Calu3 (cell line): ENCODE data around the gene SNU13. TPM values are rescaled to one million over a fixed set of nuclear protein-coding genes. Genes with fewer than 3 reads are reported as not detected.
"Not testable (repeated sequence)": the region's sequence is repeated elsewhere in the genome, so short reads cannot be mapped to it uniquely, and the experiment has no call there.

Source experiments
- BruUV-seq: library from RNA; stranded (reverse); fragments of 400-500 nt; replicated peaks from 2 replicates; lab custom pipeline; 2021; lab: Mats Ljungman, UMichigan
- CTCF ChIA-PET: fragments of 300-600 bp; sonication (Branson Sonifier 250); formaldehyde crosslinking; loops from one replicate; lab custom pipeline; 2022; ENCODE audit warnings: antibody characterized with exemption; lab: Charles Lee
- DNase-seq: peaks from one replicate; pipeline ENCODE4 v3.0.0; 2022
- H3K27ac Mint-ChIP-seq: one replicate; pipeline ENCODE4 v1.8.0; 2022; ENCODE audit warnings: mixed read lengths; ENCODE audit not compliant: unreplicated experiment
- H3K27me3 Mint-ChIP-seq: one replicate; pipeline ENCODE4 v1.8.0; 2022; ENCODE audit warnings: mixed read lengths; ENCODE audit not compliant: unreplicated experiment
- H3K36me3 Mint-ChIP-seq: one replicate; pipeline ENCODE4 v1.8.0; 2022; ENCODE audit warnings: mild to moderate bottlenecking, moderate library complexity, mixed read lengths; ENCODE audit not compliant: insufficient read depth, unreplicated experiment
- H3K4me1 Mint-ChIP-seq: one replicate; pipeline ENCODE4 v1.8.0; 2022; ENCODE audit warnings: mild to moderate bottlenecking, low read depth, mixed read lengths; ENCODE audit not compliant: unreplicated experiment
- H3K4me3 Mint-ChIP-seq: one replicate; pipeline ENCODE4 v1.8.0; 2022; ENCODE audit warnings: mild to moderate bottlenecking, low read depth, moderate library complexity, mixed read lengths; ENCODE audit not compliant: unreplicated experiment
- H3K9me3 Mint-ChIP-seq: one replicate; pipeline ENCODE4 v1.8.0; 2022; ENCODE audit warnings: low read depth, mixed read lengths; ENCODE audit not compliant: unreplicated experiment
- intact Hi-C: fragments of 100-400 bp; cut with micrococcal nuclease; formaldehyde crosslinking; loops from one replicate; pipeline ENCODE4 v1.10.0; 2022; ENCODE audit not compliant: unreplicated experiment
- total RNA-seq: library from RNA; stranded (reverse); gene quantifications from 2 replicates; pipeline ENCODE4 v1.2.3, GENCODE V29; 2022
- TF ChIP-seq, protein P1 (sequence below): fragments of 200-600 bp; IDR thresholded peaks from one replicate; pipeline ENCODE4 v1.8.0; 2022; ENCODE audit warnings: antibody characterized with exemption; ENCODE audit not compliant: unreplicated experiment

The SNU13 gene
- total RNA-seq, 1 experiment from 2014 or later = 213 TPM

DNA sequence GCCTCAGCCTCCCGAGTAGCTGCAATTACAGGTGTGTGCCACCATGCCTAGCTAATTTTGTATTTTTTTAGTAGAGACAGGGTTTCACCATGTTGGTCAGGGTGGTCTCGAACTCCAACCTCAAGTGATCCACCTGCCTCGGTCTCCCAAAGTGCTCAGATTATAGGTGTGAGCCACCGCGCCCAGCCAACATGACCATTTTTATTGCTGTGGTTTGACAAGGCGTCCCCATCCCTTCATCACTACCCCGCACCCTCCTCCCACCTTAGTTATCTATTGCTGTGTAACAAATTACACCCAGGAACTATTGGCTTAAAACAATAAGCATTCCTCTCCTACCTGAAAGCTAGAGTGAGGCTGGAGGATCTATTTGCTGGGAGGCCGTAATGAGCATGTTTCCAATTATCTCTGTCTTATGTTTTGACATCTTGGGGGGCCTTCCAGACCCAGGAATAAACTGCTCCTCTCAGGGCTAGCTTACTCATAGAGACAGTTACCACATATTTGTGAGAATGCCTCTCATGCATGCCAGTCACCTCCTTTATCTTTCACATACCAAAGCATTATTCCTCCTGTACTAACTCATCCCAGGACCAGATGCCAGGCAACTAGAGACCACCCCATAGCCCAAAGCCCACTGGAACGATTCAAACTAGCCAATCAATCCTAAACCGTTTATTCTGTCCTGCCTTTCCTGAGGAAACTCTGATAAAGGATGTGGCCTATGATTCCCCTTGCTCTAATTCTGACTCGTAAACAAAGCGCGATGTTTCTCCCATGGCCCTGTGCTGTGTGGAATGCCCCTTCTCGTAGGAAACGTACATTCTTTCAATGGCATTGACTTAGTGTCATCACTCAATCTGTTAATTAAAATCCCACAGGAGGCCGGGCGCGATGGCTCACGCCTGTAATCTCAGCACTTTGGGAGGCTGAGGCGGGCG lies 19.4 kb downstream of the SNU13 start:
- no peak overlapping the region for H3K4me3 Mint-ChIP-seq
- H3K27ac Mint-ChIP-seq = no peak overlapping the region
- peaks cover 71% of the 10 kb centered on the region for H3K36me3 Mint-ChIP-seq
- TF ChIP-seq, protein P1, sequence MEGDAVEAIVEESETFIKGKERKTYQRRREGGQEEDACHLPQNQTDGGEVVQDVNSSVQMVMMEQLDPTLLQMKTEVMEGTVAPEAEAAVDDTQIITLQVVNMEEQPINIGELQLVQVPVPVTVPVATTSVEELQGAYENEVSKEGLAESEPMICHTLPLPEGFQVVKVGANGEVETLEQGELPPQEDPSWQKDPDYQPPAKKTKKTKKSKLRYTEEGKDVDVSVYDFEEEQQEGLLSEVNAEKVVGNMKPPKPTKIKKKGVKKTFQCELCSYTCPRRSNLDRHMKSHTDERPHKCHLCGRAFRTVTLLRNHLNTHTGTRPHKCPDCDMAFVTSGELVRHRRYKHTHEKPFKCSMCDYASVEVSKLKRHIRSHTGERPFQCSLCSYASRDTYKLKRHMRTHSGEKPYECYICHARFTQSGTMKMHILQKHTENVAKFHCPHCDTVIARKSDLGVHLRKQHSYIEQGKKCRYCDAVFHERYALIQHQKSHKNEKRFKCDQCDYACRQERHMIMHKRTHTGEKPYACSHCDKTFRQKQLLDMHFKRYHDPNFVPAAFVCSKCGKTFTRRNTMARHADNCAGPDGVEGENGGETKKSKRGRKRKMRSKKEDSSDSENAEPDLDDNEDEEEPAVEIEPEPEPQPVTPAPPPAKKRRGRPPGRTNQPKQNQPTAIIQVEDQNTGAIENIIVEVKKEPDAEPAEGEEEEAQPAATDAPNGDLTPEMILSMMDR = no peak
- H3K27me3 Mint-ChIP-seq = no peaks in the 10 kb centered on the region
- CTCF ChIA-PET = no interaction called here
- H3K9me3 Mint-ChIP-seq = no peaks in the 10 kb centered on the region
- H3K4me1 Mint-ChIP-seq = peaks cover 25% of the 10 kb centered on the region
- intact Hi-C loops = no loop called here
- BruUV-seq = no TSS peak
- DNase-seq = no peak

DNA sequence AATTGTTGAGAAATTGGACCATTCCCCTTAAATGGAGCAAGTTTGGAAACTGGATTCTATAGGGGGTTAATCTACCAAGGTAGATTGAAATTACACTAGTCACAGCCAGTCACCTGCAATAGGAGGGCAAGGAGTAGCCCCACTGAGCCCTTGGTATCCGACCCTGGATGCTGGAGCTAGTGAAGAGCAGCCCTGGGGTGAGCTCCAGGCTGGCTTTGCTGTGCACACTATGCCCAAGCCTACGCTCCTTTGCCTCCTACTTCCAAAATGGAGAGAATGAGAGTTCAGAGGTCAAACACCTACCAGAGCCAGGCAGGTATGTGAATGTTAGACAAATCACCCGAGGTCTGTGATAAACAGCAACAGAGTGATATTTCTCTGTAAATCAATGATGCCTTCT lies 23.7 kb downstream of the SNU13 start:
- DNase-seq = no peak
- H3K27ac Mint-ChIP-seq = no peak overlapping the region
- no peaks in the 10 kb centered on the region for H3K9me3 Mint-ChIP-seq
- H3K4me3 Mint-ChIP-seq = no peak overlapping the region
- peaks cover 72% of the 10 kb centered on the region for H3K36me3 Mint-ChIP-seq
- CTCF ChIA-PET = interaction anchor here (0.6 kb wide), 1 partner anchor 21 kb away, joined by 3 read pairs; no protein-coding TSS in a partner anchor
- H3K27me3 Mint-ChIP-seq = no peaks in the 10 kb centered on the region
- peaks cover 13% of the 10 kb centered on the region for H3K4me1 Mint-ChIP-seq
- no TSS peak for BruUV-seq
- TF ChIP-seq, protein P1 = no peak
- intact Hi-C loops = no loop called here

DNA sequence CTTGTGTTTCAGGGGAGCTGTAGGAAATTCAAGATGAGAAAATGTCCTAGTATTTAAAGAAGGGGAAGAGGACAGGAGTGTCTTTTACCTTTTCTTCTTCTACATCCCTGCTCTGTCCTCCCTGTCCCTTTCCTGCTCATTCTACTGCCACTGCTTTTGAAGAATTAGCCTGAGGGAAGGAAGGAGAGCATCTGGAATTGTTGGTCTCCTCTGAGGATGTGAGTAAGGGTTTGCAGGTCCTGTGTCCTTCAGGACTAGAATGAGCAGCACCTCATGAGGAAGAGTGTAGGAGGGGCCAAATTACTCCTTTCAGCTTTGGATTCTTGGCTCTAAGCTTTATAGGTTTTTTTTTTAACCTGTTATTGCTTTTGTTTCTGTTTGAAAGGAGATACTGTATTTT lies 24.2 kb downstream of the SNU13 start:
- Mint-ChIP-seq H3K9me3 (no peaks in the 10 kb centered on the region), H3K4me1 (peaks cover 13% of the 10 kb centered on the region), H3K27ac (peak overlapping the region; percentile 37), H3K36me3 (peaks cover 76% of the 10 kb centered on the region), H3K4me3 (no peak overlapping the region), H3K27me3 (no peaks in the 10 kb centered on the region)
- no peak for DNase-seq
- no TSS peak for BruUV-seq
- CTCF ChIA-PET = interaction anchor here (0.6 kb wide), 1 partner anchor 20 kb away, joined by 3 read pairs; no protein-coding TSS in a partner anchor
- TF ChIP-seq, protein P1 = no peak
- intact Hi-C loops = no loop called here

DNA sequence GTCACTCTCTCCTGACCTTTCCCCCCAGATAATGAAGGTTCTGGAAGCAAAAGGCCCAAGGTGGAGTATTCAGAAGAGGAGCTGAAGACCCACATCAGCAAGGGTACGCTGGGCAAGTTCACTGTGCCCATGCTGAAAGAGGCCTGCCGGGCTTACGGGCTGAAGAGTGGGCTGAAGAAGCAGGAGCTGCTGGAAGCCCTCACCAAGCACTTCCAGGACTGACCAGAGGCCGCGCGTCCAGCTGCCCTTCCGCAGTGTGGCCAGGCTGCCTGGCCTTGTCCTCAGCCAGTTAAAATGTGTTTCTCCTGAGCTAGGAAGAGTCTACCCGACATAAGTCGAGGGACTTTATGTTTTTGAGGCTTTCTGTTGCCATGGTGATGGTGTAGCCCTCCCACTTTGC lies 25.1 kb downstream of the SNU13 start:
- H3K9me3 Mint-ChIP-seq, BruUV-seq, H3K27ac Mint-ChIP-seq, H3K27me3 Mint-ChIP-seq, DNase-seq, H3K4me3 Mint-ChIP-seq, intact Hi-C loops: not testable (repeated sequence)
- CTCF ChIA-PET = interaction anchor here (0.6 to 0.8 kb wide), 2 partner anchors 8 to 13 kb away, joined by 3 to 4 read pairs; no protein-coding TSS in a partner anchor
- H3K36me3 Mint-ChIP-seq = peaks cover 76% of the 10 kb centered on the region
- H3K4me1 Mint-ChIP-seq = peaks cover 13% of the 10 kb centered on the region

DNA sequence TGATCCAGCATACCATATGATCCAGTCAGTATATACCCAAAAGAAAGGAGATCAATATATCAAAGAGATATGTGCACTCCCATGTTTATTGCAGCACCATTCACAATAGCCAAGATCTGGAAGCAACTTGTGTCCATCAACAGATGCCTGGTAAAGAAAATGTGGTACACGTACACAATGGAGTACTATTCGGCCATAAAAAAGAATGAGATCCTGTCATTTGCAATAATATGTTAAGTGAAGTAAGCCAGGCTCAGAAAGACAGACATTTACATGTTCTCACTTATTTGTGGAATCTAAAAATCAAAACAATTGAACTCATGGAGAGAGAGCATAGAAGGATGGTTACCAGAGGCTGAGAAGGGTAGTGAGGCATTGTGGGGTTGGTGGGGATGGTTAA lies 27.0 kb downstream of the SNU13 start:
- Mint-ChIP-seq H3K27me3 (no peaks in the 10 kb centered on the region), H3K27ac (peak overlapping the region; percentile 12), H3K9me3 (no peaks in the 10 kb centered on the region), H3K36me3 (peaks cover 82% of the 10 kb centered on the region), H3K4me1 (peaks cover 2% of the 10 kb centered on the region), H3K4me3 (no peak overlapping the region)
- CTCF ChIA-PET = no interaction called here
- intact Hi-C loops = no loop called here
- BruUV-seq = no TSS peak
- TF ChIP-seq, protein P1 = no peak
- no peak for DNase-seq
